Small intestine (tissue), 7 donors: ENCODE measurements around the gene ITLN2. TPM values are rescaled to one million over a fixed set of nuclear protein-coding genes. Genes with fewer than 3 reads are reported as not detected.
"Not testable (repeated sequence)": the region's sequence is repeated elsewhere in the genome, so short reads cannot be mapped to it uniquely, and the experiment has no call there.

Experiments
- DNase-seq, 2 donors: peaks; one replicate each; pipeline versions ENCODE4 v3.0.0 to v3.0.0-alpha.2; 2013
- FAIRE-seq: peaks from 2 replicates; lab custom pipeline; 2012; peaks lifted over from hg19 to GRCh38; lab: Jason Lieb, UNC
- H3K27ac ChIP-seq, 3 donors: one replicate each; pipeline ENCODE4 v1.5.1; 2013; ENCODE audit warnings: low read length in 2 of 3, mild to moderate bottlenecking in 2 of 3, control low read depth in 1 of 3, inconsistent platforms in 1 of 3, low read depth in 1 of 3, moderate library complexity in 1 of 3
- H3K27me3 ChIP-seq, 3 donors: one replicate each; pipeline ENCODE4 v1.6.1; 2013; ENCODE audit warnings: low read length in 3 of 3, inconsistent platforms in 1 of 3; ENCODE audit not compliant: control insufficient read depth in 3 of 3, insufficient read depth in 3 of 3
- H3K36me3 ChIP-seq, 3 donors: one replicate each; pipeline ENCODE4 v1.6.1; 2013; ENCODE audit warnings: low read length in 3 of 3, inconsistent platforms in 1 of 3, low read depth in 1 of 3, mild to moderate bottlenecking in 1 of 3, moderate library complexity in 1 of 3; ENCODE audit not compliant: control insufficient read depth in 3 of 3, insufficient read depth in 2 of 3
- H3K4me1 ChIP-seq, 3 donors: one replicate each; pipeline ENCODE4 v1.6.1; 2013; ENCODE audit warnings: low read length in 2 of 3, inconsistent platforms in 1 of 3, low read depth in 1 of 3, mild to moderate bottlenecking in 1 of 3, moderate library complexity in 1 of 3; ENCODE audit not compliant: control insufficient read depth in 3 of 3, insufficient read depth in 2 of 3
- H3K4me3 ChIP-seq, 3 donors: one replicate each; pipeline ENCODE4 v1.5.1; 2013; ENCODE audit warnings: low read length in 3 of 3, control low read depth in 1 of 3, inconsistent platforms in 1 of 3, low read depth in 1 of 3, mild to moderate bottlenecking in 1 of 3, moderate library complexity in 1 of 3
- H3K9me3 ChIP-seq, 2 donors: one replicate each; pipeline ENCODE4 v1.6.1; 2013; ENCODE audit warnings: low read depth in 1 of 2, low read length in 1 of 2; ENCODE audit not compliant: control insufficient read depth in 2 of 2, insufficient read depth in 1 of 2
- WGBS, 3 donors: extraction: QIAGEN DNeasy Blood & Tissue Kit; methylation state at CpG; one replicate each; pipeline ENCODE4 v1.1.7; 2013; 5-methylcytosine and 5-hydroxymethylcytosine counted together
- polyA plus RNA-seq, 4 donors: library from polyadenylated mRNA; stranded (reverse) in 3 of 4; unstranded in 1 of 4; fragments of 200-250 nt in 3 of 4; fragments of 120-200 nt in 1 of 4; gene quantifications; one replicate each; pipeline versions ENCODE4 v1.2.1 to v1.2.3, GENCODE V29; 2013
- donor health status: healthy with polysubstance abuse.
- donor health status: control.
- donor health status: control.
- donor health status: Bipolar disorder and iron deficiency.
- donor health status: healthy.

ITLN2 gene
- polyA plus RNA-seq, 4 donors: 1.7 to 318 (median 62.0) TPM

DNA sequence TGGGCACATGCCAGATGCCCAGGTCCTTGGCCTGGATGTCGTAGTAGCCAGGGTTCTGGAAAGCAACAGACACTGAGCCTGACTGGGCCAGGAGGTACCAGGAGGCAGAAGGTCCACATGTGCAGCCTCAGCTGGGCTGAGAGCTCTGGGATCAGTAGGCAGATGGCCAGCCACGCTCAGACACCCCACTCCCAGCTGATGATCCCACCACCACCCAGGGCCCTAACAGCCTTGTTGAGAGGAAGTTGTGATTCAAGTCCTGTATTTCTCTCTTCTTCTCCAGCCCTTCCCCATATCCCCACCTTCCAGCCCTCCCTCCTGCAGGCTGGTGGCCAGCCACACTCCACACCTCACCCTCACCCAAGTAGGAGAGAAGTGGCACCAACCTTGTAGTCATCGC is 4.0 kb downstream of the ITLN2 start:
- no peaks in the 10 kb centered on the region for H3K27me3 ChIP-seq
- 92 to 100% (median 92%) methylated on average over 3 of the region's 3 CpGs for WGBS, 3 donors
- H3K9me3 ChIP-seq: peaks cover 0 to 5% of the 10 kb centered on the region in 2 donors
- no peak overlapping the region for H3K27ac ChIP-seq
- DNase-seq (no peak), FAIRE-seq (no peak)
- H3K4me1 ChIP-seq: peaks cover 0 to 20% (median 3%) of the 10 kb centered on the region in 3 donors
- H3K4me3 ChIP-seq: no peak overlapping the region
- H3K36me3 ChIP-seq: no peaks in the 10 kb centered on the region

GRCh38 chr1:160949881-160950280 is 4.7 kb downstream of the ITLN2 start:
- H3K27me3 ChIP-seq: no peaks in the 10 kb centered on the region
- peaks cover 0 to 5% of the 10 kb centered on the region in 2 donors for H3K9me3 ChIP-seq
- peaks cover 0 to 20% (median 3%) of the 10 kb centered on the region in 3 donors for H3K4me1 ChIP-seq
- peak overlapping the region in 1 of 3 donors; percentile 36 for H3K27ac ChIP-seq
- no peak overlapping the region for H3K4me3 ChIP-seq
- FAIRE-seq: no peak
- DNase-seq: no peak
- 81 to 85% (median 83%) methylated on average over 2 of the region's 2 CpGs for WGBS, 3 donors
- no peaks in the 10 kb centered on the region for H3K36me3 ChIP-seq

GRCh38 chr1:160949216-160949880 is 5.3 kb downstream of the ITLN2 start:
- not testable (repeated sequence) for FAIRE-seq, H3K4me3 ChIP-seq, H3K27me3 ChIP-seq, H3K9me3 ChIP-seq, H3K36me3 ChIP-seq
- H3K27ac ChIP-seq: peak overlapping the region in 1 of 3 donors; percentile 36
- DNase-seq: peak in 1 of 2 donors; percentile 46
- H3K4me1 ChIP-seq: peaks cover 0 to 20% (median 3%) of the 10 kb centered on the region in 3 donors
- WGBS, 3 donors: 30 to 56% (median 53%) methylated on average over 5 to 7 of the region's 7 CpGs

GRCh38 chr1:160947174-160947759 is 7.3 kb downstream of the ITLN2 start:
- H3K27ac ChIP-seq: peak overlapping the region in 1 of 3 donors; percentile 51
- not testable (repeated sequence) for H3K27me3 ChIP-seq, H3K4me3 ChIP-seq, H3K36me3 ChIP-seq, H3K9me3 ChIP-seq, DNase-seq, FAIRE-seq
- WGBS, 3 donors: 14 to 48% (median 29%) methylated on average over 7 of the region's 7 CpGs
- peaks cover 0 to 20% (median 3%) of the 10 kb centered on the region in 3 donors for H3K4me1 ChIP-seq

GRCh38 chr1:160945881-160946280 is 8.7 kb downstream of the ITLN2 start:
- peaks cover 0 to 16% (median 3%) of the 10 kb centered on the region in 3 donors for H3K4me1 ChIP-seq
- not testable (repeated sequence) for H3K27ac ChIP-seq, DNase-seq, H3K9me3 ChIP-seq, H3K36me3 ChIP-seq, H3K4me3 ChIP-seq, H3K27me3 ChIP-seq, FAIRE-seq
- WGBS, 3 donors: 64 to 84% (median 83%) methylated on average over 6 of the region's 6 CpGs

GRCh38 chr1:160945079-160945478 is 9.5 kb downstream of the ITLN2 start:
- DNase-seq (no peak), FAIRE-seq (no peak)
- H3K27ac ChIP-seq: no peak overlapping the region
- H3K9me3 ChIP-seq: peaks cover 0 to 8% of the 10 kb centered on the region in 2 donors
- H3K4me1 ChIP-seq: peaks cover 0 to 16% (median 3%) of the 10 kb centered on the region in 3 donors
- H3K27me3 ChIP-seq: no peaks in the 10 kb centered on the region
- no peaks in the 10 kb centered on the region for H3K36me3 ChIP-seq
- H3K4me3 ChIP-seq: no peak overlapping the region
- 88 to 90% (median 88%) methylated on average over 15 of the region's 15 CpGs for WGBS, 3 donors

DNA sequence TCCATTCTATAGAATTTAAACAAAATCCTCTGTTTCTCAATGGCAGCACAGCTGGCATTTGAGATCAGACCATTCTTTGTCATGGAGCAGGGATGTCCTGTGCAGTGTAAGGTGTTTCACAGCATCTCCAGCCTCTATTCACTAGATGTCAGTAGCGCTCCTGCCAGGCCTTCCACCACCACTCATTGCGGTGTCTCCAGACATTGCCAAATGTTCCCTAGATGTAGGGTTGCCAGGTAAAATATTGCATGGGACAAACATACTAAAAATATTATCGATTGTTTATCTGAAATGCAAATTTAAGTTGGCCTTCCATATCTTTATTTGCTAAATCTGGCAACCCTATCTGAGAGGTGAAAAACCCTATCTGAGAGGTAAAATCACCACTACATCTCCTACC is 11.7 kb downstream of the ITLN2 start:
- H3K9me3 ChIP-seq: peaks cover 0 to 2% of the 10 kb centered on the region in 2 donors
- no peak overlapping the region for H3K4me3 ChIP-seq
- DNase-seq (peak in 1 of 2 donors; percentile 40), FAIRE-seq (no peak)
- H3K27ac ChIP-seq: no peak overlapping the region
- 55 to 84% (median 65%) methylated on average over 3 of the region's 3 CpGs for WGBS, 3 donors
- H3K36me3 ChIP-seq: no peaks in the 10 kb centered on the region
- H3K4me1 ChIP-seq: peaks cover 0 to 12% (median 1%) of the 10 kb centered on the region in 3 donors
- H3K27me3 ChIP-seq: no peaks in the 10 kb centered on the region

GRCh38 chr1:160936666-160937065 is 17.9 kb downstream of the ITLN2 start:
- not testable (repeated sequence) for H3K36me3 ChIP-seq, DNase-seq, FAIRE-seq, H3K4me1 ChIP-seq, H3K27ac ChIP-seq, H3K4me3 ChIP-seq, H3K27me3 ChIP-seq, H3K9me3 ChIP-seq
- 90 to 95% (median 91%) methylated on average over 16 to 19 of the region's 19 CpGs for WGBS, 3 donors
